TTC549 (cell line): ENCODE data around the gene PMS1.
"Not testable (repeated sequence)": the region's sequence is repeated elsewhere in the genome, so short reads cannot be mapped to it uniquely, and the experiment has no call there.

ENCODE experiments used
- FAIRE-seq: peaks from 2 replicates; lab custom pipeline; 2012; peaks lifted over from hg19 to GRCh38; lab: Jason Lieb, UNC

Gene PMS1

GRCh38 chr2:189783927-189784867 lies at the start of gene PMS1, which contains the start of gene ORMDL1:
TSS of gene PMS1 (plus strand) at chr2:189784450. CDS start at chr2:189791810, 7,360 bp downstream.
TSS of gene ORMDL1 (minus strand) at chr2:189784339. CDS start at chr2:189782595, 1,744 bp downstream.
- FAIRE-seq: no peak

- FAIRE-seq: peak; percentile 58
Measured at GRCh38 chr2:189751080-189751658, 33.1 kb upstream of the PMS1 start.

- no peak for FAIRE-seq
Measured at GRCh38 chr2:189756311-189756952, 27.8 kb upstream of the PMS1 start.

GRCh38 chr2:189760154-189760553 lies 24.1 kb upstream of the PMS1 start:
- not testable (repeated sequence) for FAIRE-seq

- FAIRE-seq: no peak
Measured at GRCh38 chr2:189762229-189762550, 22.1 kb upstream of the PMS1 start.

- FAIRE-seq: no peak
Measured at GRCh38 chr2:189762551-189763298, 21.5 kb upstream of the PMS1 start, which contains the start of gene OSGEPL1. TSS of gene OSGEPL1 (minus strand) at chr2:189762792. CDS start at chr2:189761640, 1,152 bp downstream.

GRCh38 chr2:189763908-189764661 lies 20.2 kb upstream of the PMS1 start:
- peak; percentile 65 for FAIRE-seq

GRCh38 chr2:189770590-189771322 lies 13.5 kb upstream of the PMS1 start:
- FAIRE-seq: no peak

GRCh38 chr2:189772212-189772611 lies 12.0 kb upstream of the PMS1 start:
- FAIRE-seq: no peak

GRCh38 chr2:189782221-189782671 lies 2.0 kb upstream of the PMS1 start:
- FAIRE-seq: no peak

GRCh38 chr2:189783451-189783926 lies 761 bp upstream of the PMS1 start:
- no peak for FAIRE-seq

- no peak for FAIRE-seq
Measured at GRCh38 chr2:189791338-189792042, 7.2 kb downstream of the PMS1 start.

- peak; percentile 15 for FAIRE-seq
Measured at GRCh38 chr2:189794310-189794709, 10.1 kb downstream of the PMS1 start.

- FAIRE-seq: no peak
Measured at GRCh38 chr2:189797902-189798301, 13.7 kb downstream of the PMS1 start.

- peak; percentile 86 for FAIRE-seq
Measured at GRCh38 chr2:189798312-189799029, 14.2 kb downstream of the PMS1 start.

- no peak for FAIRE-seq
Measured at GRCh38 chr2:189799030-189799331, 14.7 kb downstream of the PMS1 start.

GRCh38 chr2:189799531-189799930 lies 15.3 kb downstream of the PMS1 start:
- FAIRE-seq: no peak

GRCh38 chr2:189802396-189802912 lies 18.2 kb downstream of the PMS1 start:
- no peak for FAIRE-seq

GRCh38 chr2:189803431-189803830 lies 19.2 kb downstream of the PMS1 start:
- FAIRE-seq: no peak
